ENCODE results near the gene STAT5B.

STAT5B gene

DNA sequence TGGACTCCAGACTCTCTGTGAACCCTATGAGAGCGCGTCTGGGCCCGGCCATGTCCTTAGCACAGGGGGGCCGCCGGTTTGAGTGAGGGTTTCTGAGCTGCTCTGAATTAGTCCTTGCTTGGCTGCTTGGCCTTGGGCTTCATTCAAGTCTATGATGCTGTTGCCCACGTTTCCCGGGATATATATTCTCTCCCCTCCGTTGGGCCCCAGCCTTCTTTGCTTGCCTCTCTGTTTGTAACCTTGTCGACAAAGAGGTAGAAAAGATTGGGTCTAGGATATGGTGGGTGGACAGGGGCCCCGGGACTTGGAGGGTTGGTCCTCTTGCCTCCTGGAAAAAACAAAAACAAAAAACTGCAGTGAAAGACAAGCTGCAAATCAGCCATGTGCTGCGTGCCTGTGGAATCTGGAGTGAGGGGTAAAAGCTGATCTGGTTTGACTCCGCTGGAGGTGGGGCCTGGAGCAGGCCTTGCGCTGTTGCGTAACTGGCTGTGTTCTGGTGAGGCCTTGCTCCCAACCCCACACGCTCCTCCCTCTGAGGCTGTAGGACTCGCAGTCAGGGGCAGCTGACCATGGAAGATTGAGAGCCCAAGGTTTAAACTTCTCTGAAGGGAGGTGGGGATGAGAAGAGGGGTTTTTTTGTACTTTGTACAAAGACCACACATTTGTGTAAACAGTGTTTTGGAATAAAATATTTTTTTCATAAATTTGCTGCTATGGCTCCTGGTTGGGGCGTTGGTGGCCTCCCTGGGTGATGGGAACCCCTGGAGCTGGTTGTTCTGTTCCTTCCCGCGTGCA is 35.2 kb upstream of the STAT5B start:
- DNase-seq (ENCODE audit: low read depth, low spot score) = peak; percentile 68
- TF ChIP-seq, protein P1, sequence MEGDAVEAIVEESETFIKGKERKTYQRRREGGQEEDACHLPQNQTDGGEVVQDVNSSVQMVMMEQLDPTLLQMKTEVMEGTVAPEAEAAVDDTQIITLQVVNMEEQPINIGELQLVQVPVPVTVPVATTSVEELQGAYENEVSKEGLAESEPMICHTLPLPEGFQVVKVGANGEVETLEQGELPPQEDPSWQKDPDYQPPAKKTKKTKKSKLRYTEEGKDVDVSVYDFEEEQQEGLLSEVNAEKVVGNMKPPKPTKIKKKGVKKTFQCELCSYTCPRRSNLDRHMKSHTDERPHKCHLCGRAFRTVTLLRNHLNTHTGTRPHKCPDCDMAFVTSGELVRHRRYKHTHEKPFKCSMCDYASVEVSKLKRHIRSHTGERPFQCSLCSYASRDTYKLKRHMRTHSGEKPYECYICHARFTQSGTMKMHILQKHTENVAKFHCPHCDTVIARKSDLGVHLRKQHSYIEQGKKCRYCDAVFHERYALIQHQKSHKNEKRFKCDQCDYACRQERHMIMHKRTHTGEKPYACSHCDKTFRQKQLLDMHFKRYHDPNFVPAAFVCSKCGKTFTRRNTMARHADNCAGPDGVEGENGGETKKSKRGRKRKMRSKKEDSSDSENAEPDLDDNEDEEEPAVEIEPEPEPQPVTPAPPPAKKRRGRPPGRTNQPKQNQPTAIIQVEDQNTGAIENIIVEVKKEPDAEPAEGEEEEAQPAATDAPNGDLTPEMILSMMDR (IDR thresholded peaks at IDR 0.05; ENCODE audit: low read depth, low read length) = no peak
- in situ Hi-C loops (cut with HindIII; ENCODE audit: low sequenced_read_pairs) = no loop called here
- no peak overlapping the region for H3K4me3 ChIP-seq (ENCODE audit: low read depth, low read length)

DNA sequence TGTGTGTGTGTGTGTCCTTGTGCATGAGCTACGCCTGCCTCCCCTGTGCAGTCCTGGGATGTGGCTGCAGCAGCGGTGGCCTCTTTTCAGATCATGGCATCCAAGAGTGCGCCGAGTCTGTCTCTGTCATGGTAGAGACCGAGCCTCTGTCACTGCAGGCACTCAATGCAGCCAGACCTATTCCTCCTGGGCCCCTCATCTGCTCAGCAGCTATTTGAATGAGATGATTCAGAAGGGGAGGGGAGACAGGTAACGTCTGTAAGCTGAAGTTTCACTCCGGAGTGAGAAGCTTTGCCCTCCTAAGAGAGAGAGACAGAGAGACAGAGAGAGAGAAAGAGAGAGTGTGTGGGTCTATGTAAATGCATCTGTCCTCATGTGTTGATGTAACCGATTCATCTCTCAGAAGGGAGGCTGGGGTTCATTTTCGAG is 34.6 kb upstream of the STAT5B start:
- in situ Hi-C loops (cut with HindIII; ENCODE audit: low sequenced_read_pairs) = no loop called here
- TF ChIP-seq, protein P1 (IDR thresholded peaks at IDR 0.05; ENCODE audit: low read depth, low read length) = no peak
- H3K4me3 ChIP-seq (ENCODE audit: low read depth, low read length) = no peak overlapping the region
- DNase-seq (ENCODE audit: low read depth, low spot score) = no peak

DNA sequence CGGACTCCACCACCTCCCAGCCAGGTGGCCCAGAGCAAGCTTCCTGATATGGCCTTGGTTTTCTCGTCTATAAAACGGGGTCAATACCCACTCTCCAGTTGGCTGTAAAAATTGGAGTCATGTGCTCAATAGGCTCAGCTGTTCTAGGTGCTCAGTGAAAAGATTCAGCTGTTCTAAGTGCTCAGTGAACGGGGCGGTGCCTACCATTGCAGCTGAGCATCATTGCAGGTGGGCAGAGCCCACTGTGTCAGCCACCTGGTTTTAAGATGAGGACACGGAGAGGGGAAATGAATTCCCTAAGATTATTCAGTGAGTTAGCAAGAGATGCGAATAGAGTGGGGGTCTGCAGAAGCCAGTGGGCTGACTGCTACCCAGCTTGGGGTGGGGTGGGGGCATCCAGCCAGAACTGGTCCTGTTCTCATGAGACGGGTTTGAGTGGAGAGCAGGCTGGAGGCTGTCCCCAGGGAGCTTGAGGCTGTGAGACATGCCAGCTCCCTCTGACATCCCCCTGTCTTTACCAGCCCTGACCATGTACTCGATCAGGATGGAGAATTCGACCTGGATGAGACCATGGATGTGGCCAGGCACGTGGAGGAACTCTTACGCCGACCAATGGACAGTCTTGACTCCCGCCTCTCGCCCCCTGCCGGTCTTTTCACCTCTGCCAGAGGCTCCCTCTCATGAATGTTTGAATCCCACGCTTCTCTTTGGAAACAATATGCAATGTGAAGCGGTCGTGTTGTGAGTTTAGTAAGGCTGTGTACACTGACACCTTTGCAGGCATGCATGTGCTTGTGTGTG is 34.0 kb upstream of the STAT5B start:
- H3K4me3 ChIP-seq (ENCODE audit: low read depth, low read length) = no peak overlapping the region
- in situ Hi-C loops (cut with HindIII; ENCODE audit: low sequenced_read_pairs) = no loop called here
- no peak for DNase-seq (ENCODE audit: low read depth, low spot score)
- TF ChIP-seq, protein P1 (IDR thresholded peaks at IDR 0.05; ENCODE audit: low read depth, low read length) = peak; percentile 38

DNA sequence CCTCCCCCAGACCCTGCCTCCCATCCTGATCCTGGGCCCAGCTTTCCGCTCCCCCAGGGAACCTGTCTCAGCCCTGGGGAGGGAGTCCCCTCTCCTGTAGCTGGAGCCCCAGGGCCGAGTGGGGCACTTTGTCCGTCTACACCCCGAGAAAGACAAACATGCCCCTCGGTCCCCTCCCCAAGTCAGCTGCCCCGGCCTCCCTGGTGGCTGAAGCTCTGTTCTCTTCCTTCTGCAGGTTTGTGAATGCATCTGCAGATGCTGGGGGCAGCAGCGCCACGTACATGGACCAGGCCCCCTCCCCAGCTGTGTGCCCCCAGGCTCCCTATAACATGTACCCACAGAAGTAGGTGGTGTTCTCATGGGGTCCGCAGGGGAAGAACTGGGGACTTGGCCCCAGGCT is 33.0 kb upstream of the STAT5B start:
- H3K4me3 ChIP-seq (ENCODE audit: low read depth, low read length) = no peak overlapping the region
- no peak for DNase-seq (ENCODE audit: low read depth, low spot score)
- TF ChIP-seq, protein P1 (IDR thresholded peaks at IDR 0.05; ENCODE audit: low read depth, low read length) = no peak
- in situ Hi-C loops (cut with HindIII; ENCODE audit: low sequenced_read_pairs) = no loop called here

DNA sequence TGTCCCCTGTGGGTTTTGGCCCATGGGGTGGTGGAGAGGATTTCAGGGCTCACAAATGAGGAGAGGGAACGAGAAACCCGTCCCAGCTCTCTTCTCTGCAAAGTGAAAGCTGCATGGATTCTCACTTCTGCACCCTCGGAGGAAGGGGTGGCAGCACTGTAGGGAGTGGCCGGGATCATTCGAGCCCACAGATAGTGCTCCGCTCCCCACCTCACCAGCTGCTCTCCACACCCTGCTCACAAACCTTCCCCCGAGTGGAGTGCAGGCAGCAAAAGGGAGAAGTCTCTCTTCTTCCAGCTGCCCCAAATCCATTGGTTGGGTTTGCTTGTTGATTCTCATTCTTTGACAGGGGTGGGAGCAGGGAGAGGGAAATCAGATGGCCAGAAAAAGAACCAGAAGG is 32.3 kb upstream of the STAT5B start:
- no peak overlapping the region for H3K4me3 ChIP-seq (ENCODE audit: low read depth, low read length)
- in situ Hi-C loops (cut with HindIII; ENCODE audit: low sequenced_read_pairs) = no loop called here
- DNase-seq (ENCODE audit: low read depth, low spot score) = no peak
- TF ChIP-seq, protein P1 (IDR thresholded peaks at IDR 0.05; ENCODE audit: low read depth, low read length) = no peak

DNA sequence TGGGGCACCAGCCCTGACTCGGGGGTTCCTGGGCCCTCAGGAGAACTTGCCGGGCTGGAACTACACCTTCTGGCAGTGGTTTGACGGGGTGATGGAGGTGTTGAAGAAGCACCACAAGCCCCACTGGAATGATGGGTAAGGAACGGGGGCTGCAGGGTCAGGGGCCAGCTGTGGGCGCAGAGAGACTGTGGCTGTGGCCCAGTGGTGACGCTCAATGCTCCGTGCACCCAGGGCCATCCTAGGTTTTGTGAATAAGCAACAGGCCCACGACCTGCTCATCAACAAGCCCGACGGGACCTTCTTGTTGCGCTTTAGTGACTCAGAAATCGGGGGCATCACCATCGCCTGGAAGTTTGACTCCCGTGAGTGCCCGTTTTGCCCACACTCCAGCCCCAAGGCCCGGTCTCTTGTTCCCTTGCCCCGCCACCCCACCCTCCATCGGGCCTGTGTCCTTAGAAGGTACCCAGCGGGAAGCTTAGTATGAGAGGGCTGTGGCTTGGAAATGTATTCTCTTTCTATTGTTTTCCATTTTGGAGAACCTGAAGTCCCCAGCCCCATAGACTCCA is 31.3 kb upstream of the STAT5B start:
- DNase-seq (ENCODE audit: low read depth, low spot score) = no peak
- in situ Hi-C loops (cut with HindIII; ENCODE audit: low sequenced_read_pairs) = no loop called here
- H3K4me3 ChIP-seq (ENCODE audit: low read depth, low read length) = no peak overlapping the region
- TF ChIP-seq, protein P1 (IDR thresholded peaks at IDR 0.05; ENCODE audit: low read depth, low read length) = no peak

Measured in astrocyte of the spinal cord (primary cell).